ENCODE results near the gene CFAP97. TPM values are rescaled to one million over a fixed set of nuclear protein-coding genes. Genes with fewer than 3 reads are reported as not detected.
A peak's percentile ranks its signal among the peaks of the same experiment; 100 is the strongest.

CFAP97 gene
- total and polyA plus RNA-seq, 9 of the 15 experiments (the other 6 are each of a cell fraction or from before 2014, with no cell fraction given) = 17.3 to 57.8 (median 44.4) TPM

DNA sequence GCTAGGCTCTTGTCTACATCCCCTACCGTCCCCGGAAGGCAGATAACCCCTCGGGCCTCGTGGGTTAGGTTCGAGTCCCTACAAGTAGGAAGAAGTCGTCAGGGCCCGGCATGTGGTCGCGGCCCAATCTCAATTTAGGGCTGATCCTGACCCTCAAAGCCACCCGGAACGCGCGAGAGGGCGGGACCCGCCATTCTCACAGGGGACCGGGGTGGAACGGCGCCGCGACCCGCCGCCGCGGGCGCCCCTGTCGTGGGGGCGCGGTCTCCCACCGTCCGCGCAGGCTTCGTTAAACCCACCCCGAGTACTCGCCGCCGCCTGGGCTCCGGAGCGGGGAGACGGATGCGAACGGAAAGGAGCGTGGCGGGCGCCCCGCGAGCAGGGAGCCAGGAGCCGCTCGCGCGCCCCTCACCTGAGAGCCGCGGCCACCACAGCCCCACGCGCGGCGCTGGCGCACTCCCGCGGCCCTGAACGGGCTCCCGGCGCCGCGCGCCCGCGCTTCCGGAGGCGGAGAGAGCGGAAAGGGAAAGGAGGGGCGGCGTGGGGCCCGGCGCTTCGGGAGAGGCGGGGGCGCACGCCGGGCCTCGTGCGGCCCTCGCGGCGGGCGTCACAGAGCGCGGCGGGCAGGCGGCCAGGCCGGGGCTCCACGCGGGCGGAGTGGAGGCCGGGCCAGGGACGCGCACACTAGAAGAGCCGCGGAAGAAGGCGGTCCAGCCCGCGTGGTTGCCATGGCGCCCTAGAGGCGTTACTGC, at the start of gene CFAP97 (continued):
- TF ChIP-seq SMC3 (conservative IDR thresholded peaks at IDR 0.05; ENCODE audit: insufficient read depth, low read depth, low read length) (no peak), ZNF75A (CRISPR knock-in tag; IDR thresholded peaks at IDR 0.05) (no peak), SMARCA4 (IDR thresholded peaks at IDR 0.05) (no peak), TEAD4 (IDR thresholded peaks at IDR 0.05; ENCODE audit: low read length) (peak; percentile 10; the same call in 1 of the 2 replicates), TEAD4 (CRISPR knock-in tag; IDR thresholded peaks at IDR 0.05; ENCODE audit: borderline replicate concordance) (0 out of 2 replicates have a peak, but pooled peaks have one; percentile 57), GATAD2B (IDR thresholded peaks at IDR 0.05; ENCODE audit: borderline replicate concordance) (peak; percentile 94), TBL1XR1 (IDR thresholded peaks at IDR 0.05; ENCODE audit: low read length in 2 of 2) (no peak), CBFA2T2 (conservative IDR thresholded peaks at IDR 0.05) (no peak), HNRNPLL (IDR thresholded peaks at IDR 0.05; ENCODE audit: low read depth, low read length, poor library complexity, severe bottlenecking) (peak; percentile 47), ZBED1 (IDR thresholded peaks at IDR 0.05) (no peak), ZNF707 (CRISPR knock-in tag; conservative IDR thresholded peaks at IDR 0.05) (no peak), ELF2 (CRISPR knock-in tag; IDR thresholded peaks at IDR 0.05) (0 out of 2 replicates have a peak, but pooled peaks have one; percentile 35), GTF3C2 (IDR thresholded peaks at IDR 0.05; ENCODE audit: borderline replicate concordance, extremely low read depth, insufficient read length) (no peak), ZC3H8 (IDR thresholded peaks at IDR 0.05) (no peak), ZNF316 (IDR thresholded peaks at IDR 0.05) (no peak), RFX5 (IDR thresholded peaks at IDR 0.05; ENCODE audit: low read depth, low read length) (no peak), DNMT1 (IDR thresholded peaks at IDR 0.05) (no peak), RNF2 (IDR thresholded peaks at IDR 0.05) (no peak), RAD51 (IDR thresholded peaks at IDR 0.05; ENCODE audit: borderline replicate concordance, low read depth) (no peak), PTBP1 (IDR thresholded peaks at IDR 0.05; ENCODE audit: low read depth, low read length) (no peak), FOXP1 (CRISPR knock-in tag; IDR thresholded peaks at IDR 0.05) (peak; percentile 96), HMGN3 (IDR thresholded peaks at IDR 0.05; ENCODE audit: borderline replicate concordance, extremely low read depth, insufficient read length, low read depth, low read length) (peak; percentile 87), CXXC5 (CRISPR knock-in tag; IDR thresholded peaks at IDR 0.05) (peak; percentile 95)
- TF ChIP-seq, protein P1, sequence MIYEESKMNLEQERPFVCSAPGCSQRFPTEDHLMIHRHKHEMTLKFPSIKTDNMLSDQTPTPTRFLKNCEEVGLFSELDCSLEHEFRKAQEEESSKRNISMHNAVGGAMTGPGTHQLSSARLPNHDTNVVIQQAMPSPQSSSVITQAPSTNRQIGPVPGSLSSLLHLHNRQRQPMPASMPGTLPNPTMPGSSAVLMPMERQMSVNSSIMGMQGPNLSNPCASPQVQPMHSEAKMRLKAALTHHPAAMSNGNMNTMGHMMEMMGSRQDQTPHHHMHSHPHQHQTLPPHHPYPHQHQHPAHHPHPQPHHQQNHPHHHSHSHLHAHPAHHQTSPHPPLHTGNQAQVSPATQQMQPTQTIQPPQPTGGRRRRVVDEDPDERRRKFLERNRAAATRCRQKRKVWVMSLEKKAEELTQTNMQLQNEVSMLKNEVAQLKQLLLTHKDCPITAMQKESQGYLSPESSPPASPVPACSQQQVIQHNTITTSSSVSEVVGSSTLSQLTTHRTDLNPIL (CRISPR knock-in tag; IDR thresholded peaks at IDR 0.05) = no peak
- TF ChIP-seq, protein P2, sequence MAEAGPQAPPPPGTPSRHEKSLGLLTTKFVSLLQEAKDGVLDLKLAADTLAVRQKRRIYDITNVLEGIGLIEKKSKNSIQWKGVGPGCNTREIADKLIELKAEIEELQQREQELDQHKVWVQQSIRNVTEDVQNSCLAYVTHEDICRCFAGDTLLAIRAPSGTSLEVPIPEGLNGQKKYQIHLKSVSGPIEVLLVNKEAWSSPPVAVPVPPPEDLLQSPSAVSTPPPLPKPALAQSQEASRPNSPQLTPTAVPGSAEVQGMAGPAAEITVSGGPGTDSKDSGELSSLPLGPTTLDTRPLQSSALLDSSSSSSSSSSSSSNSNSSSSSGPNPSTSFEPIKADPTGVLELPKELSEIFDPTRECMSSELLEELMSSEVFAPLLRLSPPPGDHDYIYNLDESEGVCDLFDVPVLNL (CRISPR knock-in tag; IDR thresholded peaks at IDR 0.05; ENCODE audit: low read depth) = no peak
